Measurements from ENCODE around the gene TRNT1.
A peak's percentile ranks its signal among the peaks of the same experiment; 100 is the strongest.

Gene TRNT1

GRCh38 chr3:3179407-3180094 lies 52.8 kb downstream of the TRNT1 start, which contains the start of gene CRBN:
TSS of gene CRBN (minus strand) at chr3:3179691. CDS start at chr3:3179687, 4 bp downstream.
- Histone ChIP-seq H3K4me2 (peak within 1 kb of the TSS; percentile 82 to 98 (median 92)), H3K4me3 (peak within 1 kb of the TSS; percentile 80 to 98 (median 92)), H3K36me3 (peaks cover 0 to 21% (median 8%) of the 10 kb centered on the region in 11 experiments; a peak in 12 of 22 replicates), H3K9me3 (replicated peaks in 1 of 11) (no peaks in the 10 kb centered on the region), H3K4me1 (peaks cover 41 to 62% (median 50%) of the 10 kb centered on the region in 10 experiments), H3K9ac (peak within 1 kb of the TSS; percentile 87 to 96 (median 92)), H3K27me3 (no peaks in the 10 kb centered on the region), H3K27ac (peak within 1 kb of the TSS; percentile 76 to 95 (median 89)), H4K20me1 (peaks cover 0 to 39% (median 6%) of the 10 kb centered on the region in 11 experiments; a peak in 7 of 22 replicates)
- TF ChIP-seq Cebpa-rat (IDR thresholded peaks at IDR 0.05), result no peak

DNA sequence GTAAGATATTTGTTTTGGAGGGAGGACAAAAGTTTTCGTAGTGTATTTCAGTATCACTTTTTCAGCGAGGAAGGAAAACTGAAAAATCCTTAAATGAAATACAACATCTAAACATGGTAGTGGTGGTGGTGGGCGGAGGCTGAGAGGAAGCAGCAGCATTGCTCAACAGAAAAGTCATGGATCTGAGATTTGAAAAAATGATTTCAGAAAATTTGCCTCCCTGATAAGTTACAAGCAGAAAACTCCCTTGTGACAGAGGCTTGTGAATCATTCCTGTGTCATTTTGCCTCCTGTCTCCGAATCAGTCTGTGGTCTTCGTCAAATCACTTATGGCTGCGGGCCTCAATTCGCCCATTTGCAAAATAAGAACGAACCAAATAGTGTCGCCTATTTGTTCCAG lies 53.7 kb downstream of the TRNT1 start:
- H3K27ac ChIP-seq, result peak overlapping the region in 5 of 11 experiments; percentile 76 to 94 (median 86); a peak in 8 of 22 replicates
- H3K36me3 ChIP-seq, result peaks cover 0 to 11% (median 5%) of the 10 kb centered on the region in 11 experiments; a peak in 5 of 22 replicates
- H3K4me1 ChIP-seq, result peaks cover 36 to 53% (median 43%) of the 10 kb centered on the region in 10 experiments
- H3K4me3 ChIP-seq, result no peak overlapping the region
- no peak for TF ChIP-seq Cebpa-rat (IDR thresholded peaks at IDR 0.05)
- peak overlapping the region in 2 of 11 experiments; percentile 21 to 38; a peak in 2 of 22 replicates for H3K9ac ChIP-seq
- no peaks in the 10 kb centered on the region for H3K9me3 ChIP-seq (replicated peaks in 1 of 11)
- peaks cover 0 to 39% (median 6%) of the 10 kb centered on the region in 11 experiments; a peak in 7 of 22 replicates for H4K20me1 ChIP-seq
- H3K4me2 ChIP-seq, result peak overlapping the region in 7 of 11 experiments; percentile 20 to 88 (median 79); a peak in 14 of 22 replicates
- no peaks in the 10 kb centered on the region for H3K27me3 ChIP-seq

GRCh38 chr3:3184876-3185275 lies 58.1 kb downstream of the TRNT1 start:
- no peak for TF ChIP-seq Cebpa-rat (IDR thresholded peaks at IDR 0.05)

GRCh38 chr3:3189102-3189727 lies 62.5 kb downstream of the TRNT1 start:
- H3K4me1 ChIP-seq, result peaks cover 0 to 7% (median 6%) of the 10 kb centered on the region in 10 experiments; a peak in 10 of 20 replicates

More at GRCh38 chr3:3184876-3185275, 58.1 kb downstream of the TRNT1 start:
- H3K4me3 ChIP-seq, result no peak overlapping the region
- H3K9me3 ChIP-seq (replicated peaks in 1 of 11), result peaks cover 9 to 23% (median 14%) of the 10 kb centered on the region in 11 experiments
- peaks cover 0 to 16% (median 7%) of the 10 kb centered on the region in 10 experiments; a peak in 15 of 20 replicates for H3K4me1 ChIP-seq
- H3K36me3 ChIP-seq, result no peaks in the 10 kb centered on the region
- no peaks in the 10 kb centered on the region for H3K27me3 ChIP-seq
- H4K20me1 ChIP-seq, result no peaks in the 10 kb centered on the region
- no peak overlapping the region for H3K9ac ChIP-seq
- no peak overlapping the region for H3K27ac ChIP-seq
- H3K4me2 ChIP-seq, result no peak overlapping the region

GRCh38 chr3:3189961-3190360 lies 63.2 kb downstream of the TRNT1 start:
- Histone ChIP-seq H3K9ac (no peak overlapping the region), H3K4me1 (peaks cover 0 to 7% (median 6%) of the 10 kb centered on the region in 10 experiments; a peak in 10 of 20 replicates), H3K27me3 (no peaks in the 10 kb centered on the region), H3K36me3 (no peaks in the 10 kb centered on the region), H3K4me3 (no peak overlapping the region), H3K4me2 (no peak overlapping the region), H3K27ac (no peak overlapping the region), H4K20me1 (no peaks in the 10 kb centered on the region), H3K9me3 (replicated peaks in 1 of 11) (peaks cover 9 to 23% (median 14%) of the 10 kb centered on the region in 11 experiments)
- no peak for TF ChIP-seq Cebpa-rat (IDR thresholded peaks at IDR 0.05)

More at GRCh38 chr3:3189102-3189727, 62.5 kb downstream of the TRNT1 start:
- no peak overlapping the region for H3K4me3 ChIP-seq
- H4K20me1 ChIP-seq, result no peaks in the 10 kb centered on the region
- H3K27me3 ChIP-seq, result no peaks in the 10 kb centered on the region
- no peak for TF ChIP-seq Cebpa-rat (IDR thresholded peaks at IDR 0.05)
- no peaks in the 10 kb centered on the region for H3K36me3 ChIP-seq
- no peak overlapping the region for H3K4me2 ChIP-seq
- H3K9me3 ChIP-seq (replicated peaks in 1 of 11), result peaks cover 9 to 23% (median 14%) of the 10 kb centered on the region in 11 experiments
- no peak overlapping the region for H3K27ac ChIP-seq
- no peak overlapping the region for H3K9ac ChIP-seq

DNA sequence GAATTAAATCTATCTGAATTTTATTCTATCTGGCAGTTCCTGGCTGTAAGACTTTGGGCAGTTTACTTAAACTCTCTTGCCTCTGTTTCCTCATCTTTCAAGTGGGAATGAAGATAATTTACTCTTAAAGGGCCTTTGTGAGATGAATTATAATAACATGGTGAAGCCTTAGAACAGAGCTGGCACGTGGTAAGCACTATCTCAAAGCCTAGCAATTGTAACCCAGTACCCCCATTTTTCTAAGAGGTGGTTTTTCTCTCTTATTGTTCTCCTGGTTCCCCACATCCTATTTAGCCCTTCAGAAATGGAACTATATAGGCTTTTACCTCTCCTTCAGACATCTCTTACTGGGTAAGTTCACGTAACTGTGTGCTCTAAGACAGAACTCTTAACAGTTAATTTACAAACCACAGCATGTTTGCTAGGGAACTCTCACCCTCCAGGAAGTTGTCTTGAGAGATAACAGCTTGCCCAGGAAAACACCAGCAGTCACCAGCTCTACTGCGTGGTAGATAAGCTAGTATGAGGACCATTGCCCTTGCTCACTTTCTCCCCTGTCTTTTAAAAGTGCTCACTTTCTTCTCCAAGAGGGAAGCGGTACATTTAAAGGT lies 65.0 kb downstream of the TRNT1 start:
- Histone ChIP-seq H4K20me1 (no peaks in the 10 kb centered on the region), H3K27me3 (no peaks in the 10 kb centered on the region), H3K9me3 (replicated peaks in 1 of 11) (peaks cover 2 to 12% (median 7%) of the 10 kb centered on the region in 11 experiments), H3K27ac (no peak overlapping the region), H3K9ac (no peak overlapping the region), H3K36me3 (no peaks in the 10 kb centered on the region), H3K4me1 (peaks cover 0 to 7% (median 6%) of the 10 kb centered on the region in 10 experiments; a peak in 10 of 20 replicates), H3K4me2 (peak overlapping the region in 6 of 11 experiments; percentile 0 to 12 (median 6); a peak in 8 of 22 replicates), H3K4me3 (no peak overlapping the region)
- TF ChIP-seq Cebpa-rat (IDR thresholded peaks at IDR 0.05), result no peak

GRCh38 chr3:3192286-3192675 lies 65.5 kb downstream of the TRNT1 start:
- Histone ChIP-seq H3K27ac (no peak overlapping the region), H4K20me1 (no peaks in the 10 kb centered on the region), H3K9ac (no peak overlapping the region), H3K36me3 (no peaks in the 10 kb centered on the region), H3K9me3 (replicated peaks in 1 of 11) (peaks cover 0 to 7% (median 2%) of the 10 kb centered on the region in 11 experiments; a peak in 8 of 22 replicates), H3K4me1 (peaks cover 0 to 7% (median 6%) of the 10 kb centered on the region in 10 experiments; a peak in 10 of 20 replicates), H3K4me2 (peak overlapping the region in 6 of 11 experiments; percentile 0 to 12 (median 6); a peak in 8 of 22 replicates), H3K27me3 (no peaks in the 10 kb centered on the region), H3K4me3 (no peak overlapping the region)
- no peak for TF ChIP-seq Cebpa-rat (IDR thresholded peaks at IDR 0.05)

DNA sequence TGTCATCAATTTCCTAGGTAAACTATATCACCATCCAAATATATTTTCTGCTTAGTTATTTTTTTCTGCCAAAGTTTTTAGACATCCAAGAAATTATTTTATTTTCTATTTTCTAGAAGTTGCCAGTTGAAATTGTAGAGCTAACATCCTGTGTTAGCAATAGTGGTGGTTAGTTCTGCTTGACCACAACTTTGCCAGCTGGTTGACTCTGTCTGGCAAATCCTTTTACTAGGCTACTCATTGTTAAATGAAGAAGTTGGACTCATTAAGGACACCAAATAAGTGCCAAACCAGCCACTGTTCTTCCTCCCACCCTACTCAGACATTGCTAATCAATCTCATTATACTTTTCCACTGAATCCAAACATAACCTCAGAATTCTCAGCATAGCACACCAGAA lies 68.1 kb downstream of the TRNT1 start:
- no peak overlapping the region for H3K27ac ChIP-seq
- no peaks in the 10 kb centered on the region for H4K20me1 ChIP-seq
- TF ChIP-seq Cebpa-rat (IDR thresholded peaks at IDR 0.05), result no peak
- H3K27me3 ChIP-seq, result no peaks in the 10 kb centered on the region
- H3K9me3 ChIP-seq (replicated peaks in 1 of 11), result no peaks in the 10 kb centered on the region
- no peak overlapping the region for H3K4me3 ChIP-seq
- no peak overlapping the region for H3K4me2 ChIP-seq
- no peak overlapping the region for H3K9ac ChIP-seq
- H3K4me1 ChIP-seq, result peaks cover 0 to 7% (median 6%) of the 10 kb centered on the region in 10 experiments; a peak in 10 of 20 replicates
- no peaks in the 10 kb centered on the region for H3K36me3 ChIP-seq

Data from BLaER1 treated with 17β-estradiol and CSF1 and Interleukin-3, amounts not matched to agents 10 nM and 100 nM (cell line).